Measurements from ENCODE around the gene PSG4. TPM values are rescaled to one million over a fixed set of nuclear protein-coding genes. Genes with fewer than 3 reads are reported as not detected.
"Not testable (repeated sequence)": the region's sequence is repeated elsewhere in the genome, so short reads cannot be mapped to it uniquely, and the experiment has no call there.

The PSG4 gene
- polyA plus RNA-seq, 1 experiment, result 0.84 TPM

- POLR2A ChIA-PET; H3K27ac ChIP-seq (ENCODE audit: low read depth, low read length); H3K9me3 ChIP-seq (ENCODE audit: control insufficient read depth, insufficient read depth, low read length); H3K27me3 ChIP-seq (ENCODE audit: control insufficient read depth, insufficient read depth, low read length); H3K4me3 ChIP-seq (ENCODE audit: low read depth, low read length); CTCF ChIA-PET; DNase-seq (ENCODE audit: low read depth, low spot score): not testable (repeated sequence)
- peak; percentile 34 for TF ChIP-seq CTCF (IDR thresholded peaks at IDR 0.05; ENCODE audit: low read depth, low read length)
Observed at GRCh38 chr19:43188092-43188491, 17.3 kb downstream of the PSG4 start.

DNA sequence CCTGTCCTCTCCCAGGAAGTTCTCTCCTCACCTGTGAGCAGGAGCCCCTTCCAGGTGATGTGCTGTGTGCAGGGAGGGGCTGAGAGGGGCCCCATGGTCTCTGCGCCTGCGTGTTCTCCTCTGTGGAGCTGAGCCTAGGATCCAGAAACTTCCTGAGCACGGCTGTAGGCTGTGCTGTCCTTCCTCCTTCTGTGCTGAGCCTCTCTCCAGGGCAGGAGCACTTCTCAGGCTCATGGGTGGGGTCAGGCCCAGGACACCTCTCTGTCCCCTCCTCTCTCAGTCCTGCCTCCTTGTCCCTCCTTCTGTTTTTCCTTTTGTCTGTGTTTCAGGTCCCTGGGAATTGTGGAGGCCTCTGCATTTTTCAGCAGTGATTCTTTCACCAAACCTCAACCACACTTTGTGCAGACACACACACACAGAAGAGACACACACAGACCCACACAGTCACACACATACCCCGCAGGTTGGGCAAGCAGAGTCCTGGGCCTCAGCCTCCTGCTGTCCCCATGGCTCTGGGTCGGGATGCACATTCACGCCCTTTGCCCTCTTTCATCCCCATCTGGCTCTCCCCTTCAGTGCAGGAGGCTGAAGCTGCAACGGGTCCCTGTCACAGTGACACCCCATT is 19.0 kb downstream of the PSG4 start, which contains the start of gene PSG5:
Gene PSG5 (minus strand): TSS at position 226 of the 625 bp plus-strand sequence. CDS start 131 bp downstream, at position 95.
- H3K9me3 ChIP-seq (ENCODE audit: control insufficient read depth, insufficient read depth, low read length); H3K27me3 ChIP-seq (ENCODE audit: control insufficient read depth, insufficient read depth, low read length); CTCF ChIA-PET; DNase-seq (ENCODE audit: low read depth, low spot score); POLR2A ChIA-PET: not testable (repeated sequence)
- peak within 1 kb of the TSS; percentile 31 for H3K27ac ChIP-seq (ENCODE audit: low read depth, low read length)
- H3K4me3 ChIP-seq (ENCODE audit: low read depth, low read length), result peak within 1 kb of the TSS; percentile 27

DNA sequence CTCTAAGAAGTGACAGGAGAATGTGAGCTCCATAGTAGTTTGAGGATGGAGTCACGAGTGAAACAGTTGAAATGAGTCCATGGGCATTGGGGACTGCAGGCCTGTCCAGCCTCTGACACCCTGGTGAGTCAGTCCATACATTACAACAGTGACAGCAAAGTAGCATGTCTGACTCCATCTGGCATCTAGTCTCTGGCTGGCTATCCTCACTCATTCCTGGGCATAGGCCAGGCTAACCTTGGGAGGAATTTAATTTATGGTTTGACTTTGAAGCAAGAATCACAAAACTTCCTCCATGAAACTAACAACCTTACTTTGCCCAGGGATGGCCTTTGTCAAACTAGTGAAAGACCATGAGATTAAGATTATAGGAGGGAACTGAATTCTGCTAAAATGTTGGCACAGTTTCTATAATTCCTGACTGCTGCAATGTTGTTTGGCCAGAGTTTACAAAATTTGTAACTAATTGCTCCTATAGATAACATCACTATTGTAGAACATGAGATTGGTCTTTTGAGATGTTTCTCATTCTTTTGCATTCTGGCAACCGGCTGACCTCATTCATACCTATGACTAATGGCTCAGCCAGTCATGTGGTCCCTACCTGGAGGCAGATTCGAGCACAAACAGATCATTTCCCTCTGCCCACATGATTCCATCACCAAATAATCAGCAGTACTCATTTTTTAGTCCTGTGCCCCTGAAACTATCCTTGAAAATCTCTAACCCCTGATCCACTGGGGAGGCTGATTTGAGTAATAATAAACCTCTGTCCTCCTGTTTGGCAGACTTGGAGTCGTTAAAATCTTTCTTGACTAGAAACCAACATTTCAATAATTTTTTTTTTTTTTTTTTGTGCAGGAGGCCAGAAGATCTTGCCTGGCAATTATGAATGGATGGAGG is 23.3 kb downstream of the PSG4 start:
- H3K4me3 ChIP-seq (ENCODE audit: low read depth, low read length); H3K27me3 ChIP-seq (ENCODE audit: control insufficient read depth, insufficient read depth, low read length); H3K9me3 ChIP-seq (ENCODE audit: control insufficient read depth, insufficient read depth, low read length); CTCF ChIA-PET: not testable (repeated sequence)
- peak; percentile 55 for DNase-seq (ENCODE audit: low read depth, low spot score)
- H3K27ac ChIP-seq (ENCODE audit: low read depth, low read length), result peak overlapping the region; percentile 89
- POLR2A ChIA-PET, result interaction anchor here (0.7 to 1.3 kb wide), 2 partner anchors 20 to 32 kb away, joined by 3 to 8 read pairs; no protein-coding TSS in a partner anchor

DNA sequence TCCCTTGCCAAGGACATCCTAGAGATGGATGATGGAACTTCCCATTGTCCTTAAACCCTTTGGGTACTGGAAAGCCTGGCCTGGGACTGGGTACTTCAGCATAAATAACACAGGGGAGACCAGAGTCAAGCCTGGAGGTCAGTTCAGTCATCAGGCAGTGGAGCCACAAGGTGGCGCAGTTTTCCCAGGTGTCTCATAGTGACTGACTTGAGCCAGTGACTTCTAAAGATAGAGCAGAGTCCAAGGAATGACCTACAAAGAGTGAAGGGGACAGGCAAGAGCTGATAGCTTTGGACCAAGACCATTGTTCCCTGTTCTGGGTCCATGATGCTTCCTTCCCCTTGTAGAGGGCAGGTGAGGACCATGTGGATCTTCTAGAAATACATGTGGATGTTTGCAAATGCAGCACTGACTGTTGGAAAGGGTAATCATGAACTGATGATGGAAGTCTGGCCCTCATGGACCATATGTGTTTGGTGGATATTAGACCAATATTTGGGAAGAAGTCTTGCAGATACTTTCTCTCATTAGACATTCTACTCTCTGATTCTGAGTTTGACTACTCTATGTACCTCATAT is 25.8 kb downstream of the PSG4 start:
- DNase-seq (ENCODE audit: low read depth, low spot score); CTCF ChIA-PET; POLR2A ChIA-PET; H3K27me3 ChIP-seq (ENCODE audit: control insufficient read depth, insufficient read depth, low read length); H3K27ac ChIP-seq (ENCODE audit: low read depth, low read length); H3K4me3 ChIP-seq (ENCODE audit: low read depth, low read length); H3K9me3 ChIP-seq (ENCODE audit: control insufficient read depth, insufficient read depth, low read length): not testable (repeated sequence)

DNA sequence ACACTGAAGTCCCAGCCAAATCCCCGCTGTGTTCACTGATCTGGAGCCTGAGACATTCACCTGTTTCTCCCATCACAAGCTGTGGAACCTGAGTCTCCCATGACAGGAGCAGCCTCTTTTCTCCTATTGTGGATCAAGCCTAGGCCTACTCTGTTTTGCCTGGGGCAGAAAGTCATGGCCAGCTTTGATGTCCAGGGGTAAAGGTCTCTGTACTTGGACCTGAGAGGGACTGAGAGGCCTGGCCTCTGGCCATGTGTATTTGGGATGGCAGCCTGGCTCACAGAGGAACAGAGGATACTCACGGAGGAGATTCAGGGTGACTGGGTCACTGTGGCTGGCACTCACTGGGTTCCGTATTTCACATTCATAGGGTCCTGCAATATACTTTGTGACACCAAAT is 26.9 kb downstream of the PSG4 start:
- H3K9me3 ChIP-seq (ENCODE audit: control insufficient read depth, insufficient read depth, low read length); POLR2A ChIA-PET: not testable (repeated sequence)

DNA sequence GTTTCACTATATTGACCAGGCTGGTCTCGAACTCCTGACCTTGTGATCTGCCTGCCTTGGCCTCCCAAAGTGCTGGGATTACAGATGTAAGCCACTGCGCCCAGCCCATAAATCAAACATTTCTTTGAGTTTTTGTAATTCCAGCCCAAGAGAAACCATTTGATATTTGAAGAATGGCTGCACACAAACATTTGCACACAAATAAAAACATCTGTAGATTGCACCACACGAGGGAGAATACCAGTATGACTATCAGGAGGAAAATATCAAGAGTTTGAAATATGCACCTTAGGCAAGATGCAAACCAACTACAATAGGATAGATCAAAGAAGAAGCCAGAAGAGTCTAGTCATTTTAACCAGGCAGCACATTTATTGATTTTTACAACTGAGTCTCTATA is 39.5 kb downstream of the PSG4 start:
- H3K4me3 ChIP-seq (ENCODE audit: low read depth, low read length); H3K9me3 ChIP-seq (ENCODE audit: control insufficient read depth, insufficient read depth, low read length); H3K27ac ChIP-seq (ENCODE audit: low read depth, low read length); CTCF ChIA-PET; H3K27me3 ChIP-seq (ENCODE audit: control insufficient read depth, insufficient read depth, low read length); POLR2A ChIA-PET; DNase-seq (ENCODE audit: low read depth, low spot score): not testable (repeated sequence)

More for the DNA sequence above, 26.9 kb downstream of the PSG4 start:
- DNase-seq (ENCODE audit: low read depth, low spot score); H3K27me3 ChIP-seq (ENCODE audit: control insufficient read depth, insufficient read depth, low read length); H3K4me3 ChIP-seq (ENCODE audit: low read depth, low read length); H3K27ac ChIP-seq (ENCODE audit: low read depth, low read length); CTCF ChIA-PET: not testable (repeated sequence)

GRCh38 chr19:43163135-43163534 is 42.3 kb downstream of the PSG4 start:
- H3K27ac ChIP-seq (ENCODE audit: low read depth, low read length); H3K27me3 ChIP-seq (ENCODE audit: control insufficient read depth, insufficient read depth, low read length); H3K4me3 ChIP-seq (ENCODE audit: low read depth, low read length); POLR2A ChIA-PET; CTCF ChIA-PET; H3K9me3 ChIP-seq (ENCODE audit: control insufficient read depth, insufficient read depth, low read length); DNase-seq (ENCODE audit: low read depth, low spot score): not testable (repeated sequence)

DNA sequence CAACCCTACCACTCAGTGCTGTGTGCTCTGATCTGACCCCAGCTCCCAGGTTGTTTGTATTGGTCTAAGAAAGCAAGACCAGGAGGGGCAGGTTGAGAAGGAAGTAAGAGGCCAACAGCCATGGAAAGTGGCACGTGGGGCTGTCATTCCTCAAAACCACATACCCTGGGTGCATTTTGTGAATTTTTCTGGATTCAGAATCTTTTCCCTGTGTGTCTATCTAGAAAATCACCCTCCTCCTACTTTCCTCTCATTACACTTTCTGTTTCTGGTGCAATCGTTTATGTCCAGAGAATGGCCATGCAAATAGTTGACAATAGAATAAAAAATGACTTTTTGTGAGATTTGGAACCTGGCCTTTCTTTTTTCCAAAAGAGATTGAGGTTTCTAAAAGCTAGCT is 43.2 kb downstream of the PSG4 start:
- H3K4me3 ChIP-seq (ENCODE audit: low read depth, low read length); H3K27ac ChIP-seq (ENCODE audit: low read depth, low read length); H3K9me3 ChIP-seq (ENCODE audit: control insufficient read depth, insufficient read depth, low read length); POLR2A ChIA-PET; H3K27me3 ChIP-seq (ENCODE audit: control insufficient read depth, insufficient read depth, low read length); DNase-seq (ENCODE audit: low read depth, low spot score); CTCF ChIA-PET: not testable (repeated sequence)
